GM19239 (cell line): ENCODE results near the gene MTFP1.

Experiments
- DNase-seq: peaks from one replicate; pipeline ENCODE4 v3.0.0; 2011; ENCODE audit warnings: low spot score; ENCODE audit not compliant: insufficient read length
- FAIRE-seq: peaks from 2 replicates; lab custom pipeline; 2011; peaks lifted over from hg19 to GRCh38; lab: Jason Lieb, UNC

Gene MTFP1

GRCh38 chr22:30425616-30426387 is at the start of gene MTFP1:
TSS of gene MTFP1 (plus strand) at chr22:30425768. CDS start at chr22:30425880, 112 bp downstream.
- DNase-seq: no peak
- peak; percentile 85 for FAIRE-seq

GRCh38 chr22:30380011-30380410 is 45.6 kb upstream of the MTFP1 start:
- DNase-seq: no peak
- FAIRE-seq: no peak

- FAIRE-seq: no peak
- no peak for DNase-seq
Observed at GRCh38 chr22:30381264-30381663, 44.3 kb upstream of the MTFP1 start.

GRCh38 chr22:30382340-30382739 is 43.2 kb upstream of the MTFP1 start:
- FAIRE-seq: no peak
- no peak for DNase-seq

GRCh38 chr22:30383061-30383460 is 42.5 kb upstream of the MTFP1 start:
- DNase-seq: no peak
- no peak for FAIRE-seq

GRCh38 chr22:30385942-30386341 is 39.6 kb upstream of the MTFP1 start:
- FAIRE-seq (no peak), DNase-seq (no peak)

- no peak for FAIRE-seq
- DNase-seq: no peak
Observed at GRCh38 chr22:30386608-30386959, 39.0 kb upstream of the MTFP1 start.

GRCh38 chr22:30386960-30387827 is 38.4 kb upstream of the MTFP1 start, which contains the start of gene RNF215:
TSS of gene RNF215 (minus strand) at chr22:30387411. CDS start at chr22:30387313, 98 bp downstream.
- FAIRE-seq (peak; percentile 48), DNase-seq (peak; percentile 96)

GRCh38 chr22:30390974-30391691 is 34.4 kb upstream of the MTFP1 start:
- FAIRE-seq: peak; percentile 95
- peak; percentile 76 for DNase-seq

- FAIRE-seq: peak; percentile 37
- peak; percentile 44 for DNase-seq
Observed at GRCh38 chr22:30392661-30393321, 32.8 kb upstream of the MTFP1 start.

- DNase-seq (no peak), FAIRE-seq (no peak)
Observed at GRCh38 chr22:30393322-30393680, 32.3 kb upstream of the MTFP1 start.

- no peak for FAIRE-seq
Observed at GRCh38 chr22:30393885-30394284, 31.7 kb upstream of the MTFP1 start.

GRCh38 chr22:30396871-30397655 is 28.5 kb upstream of the MTFP1 start, which contains the start of gene SEC14L2:
TSS of gene SEC14L2 (plus strand) at chr22:30397018. CDS start at chr22:30397117, 99 bp downstream.
- FAIRE-seq: peak; percentile 48
- no peak for DNase-seq

More at GRCh38 chr22:30393885-30394284, 31.7 kb upstream of the MTFP1 start:
- DNase-seq: no peak

GRCh38 chr22:30397656-30398635 is 27.6 kb upstream of the MTFP1 start:
- DNase-seq (no peak), FAIRE-seq (no peak)

GRCh38 chr22:30398685-30399680 is 26.6 kb upstream of the MTFP1 start:
- DNase-seq (no peak), FAIRE-seq (no peak)

GRCh38 chr22:30399718-30400117 is 25.9 kb upstream of the MTFP1 start:
- FAIRE-seq: no peak

GRCh38 chr22:30400159-30400558 is 25.4 kb upstream of the MTFP1 start:
- DNase-seq: no peak
- FAIRE-seq: no peak

More at GRCh38 chr22:30399718-30400117, 25.9 kb upstream of the MTFP1 start:
- DNase-seq: no peak
